GM21737 (cell line): ENCODE results near the gene SLC35F5.
"Not testable (repeated sequence)": the region's sequence is repeated elsewhere in the genome, so short reads cannot be mapped to it uniquely, and the experiment has no call there.

Source experiments
- ATAC-seq: cut with Tn5 transposase; IDR thresholded peaks from one replicate; pipeline ENCODE4 v1.9.1; 2021; ENCODE audit warnings: mild to moderate bottlenecking, moderate library complexity; ENCODE audit not compliant: unreplicated experiment

Gene SLC35F5, protein sequence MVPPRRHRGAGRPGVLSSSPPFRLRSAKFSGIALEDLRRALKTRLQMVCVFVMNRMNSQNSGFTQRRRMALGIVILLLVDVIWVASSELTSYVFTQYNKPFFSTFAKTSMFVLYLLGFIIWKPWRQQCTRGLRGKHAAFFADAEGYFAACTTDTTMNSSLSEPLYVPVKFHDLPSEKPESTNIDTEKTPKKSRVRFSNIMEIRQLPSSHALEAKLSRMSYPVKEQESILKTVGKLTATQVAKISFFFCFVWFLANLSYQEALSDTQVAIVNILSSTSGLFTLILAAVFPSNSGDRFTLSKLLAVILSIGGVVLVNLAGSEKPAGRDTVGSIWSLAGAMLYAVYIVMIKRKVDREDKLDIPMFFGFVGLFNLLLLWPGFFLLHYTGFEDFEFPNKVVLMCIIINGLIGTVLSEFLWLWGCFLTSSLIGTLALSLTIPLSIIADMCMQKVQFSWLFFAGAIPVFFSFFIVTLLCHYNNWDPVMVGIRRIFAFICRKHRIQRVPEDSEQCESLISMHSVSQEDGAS

GRCh38 chr2:113756355-113757137, at the start of gene SLC35F5:
TSS of gene SLC35F5 (minus strand) at chr2:113756642. CDS start at chr2:113756409, 233 bp downstream.
- ATAC-seq, result peak; percentile 88

- ATAC-seq, result no peak
These were observed 42.9 kb upstream of the SLC35F5 start for GRCh38 chr2:113799375-113799774.

DNA sequence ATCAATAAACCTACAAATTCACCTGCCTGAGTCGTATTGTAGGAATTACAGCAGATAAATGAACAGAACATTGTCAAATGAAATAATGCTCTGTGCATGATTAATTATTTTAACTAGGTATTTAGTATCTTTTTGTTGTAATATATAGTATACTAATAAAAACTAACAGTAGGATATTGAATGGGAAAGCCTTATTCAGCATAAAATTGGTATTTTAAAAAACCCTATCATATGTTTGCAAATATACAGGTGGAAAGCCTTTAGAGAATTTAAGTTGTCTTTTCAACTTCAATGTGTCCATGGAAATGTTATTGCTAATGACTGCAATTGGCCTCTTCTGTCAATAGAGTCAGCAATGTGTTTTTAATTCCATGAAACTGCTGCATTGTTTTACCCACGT, 40.8 kb upstream of the SLC35F5 start:
- ATAC-seq, result no peak

- no peak for ATAC-seq
These were observed 40.2 kb upstream of the SLC35F5 start for GRCh38 chr2:113796592-113797175.

DNA sequence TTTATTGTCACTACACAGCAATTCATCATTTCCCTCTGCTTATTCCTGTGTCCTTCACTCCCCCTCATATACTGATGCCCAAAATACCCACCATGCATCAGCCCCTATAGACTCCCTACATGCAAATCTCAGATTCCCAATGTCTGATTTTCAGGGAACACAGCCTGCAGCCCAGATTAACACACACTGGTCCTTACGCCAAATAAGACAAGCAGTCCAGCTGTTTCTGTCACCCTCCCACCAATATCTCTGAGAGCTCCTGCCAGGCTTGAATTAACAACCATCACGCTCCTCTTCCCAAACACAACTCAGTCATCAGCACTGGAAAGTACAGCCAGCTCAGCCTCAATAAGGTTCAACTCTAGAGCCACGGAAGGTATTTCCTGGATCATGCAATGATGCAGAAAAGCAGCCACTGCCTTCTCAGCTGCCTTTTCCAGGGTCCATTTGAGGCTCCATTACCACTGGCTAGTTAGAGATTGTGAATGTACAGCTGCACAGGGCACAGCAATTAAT, 39.0 kb upstream of the SLC35F5 start:
- ATAC-seq, result no peak

GRCh38 chr2:113791697-113792590, 35.5 kb upstream of the SLC35F5 start:
- ATAC-seq, result peak; percentile 91

DNA sequence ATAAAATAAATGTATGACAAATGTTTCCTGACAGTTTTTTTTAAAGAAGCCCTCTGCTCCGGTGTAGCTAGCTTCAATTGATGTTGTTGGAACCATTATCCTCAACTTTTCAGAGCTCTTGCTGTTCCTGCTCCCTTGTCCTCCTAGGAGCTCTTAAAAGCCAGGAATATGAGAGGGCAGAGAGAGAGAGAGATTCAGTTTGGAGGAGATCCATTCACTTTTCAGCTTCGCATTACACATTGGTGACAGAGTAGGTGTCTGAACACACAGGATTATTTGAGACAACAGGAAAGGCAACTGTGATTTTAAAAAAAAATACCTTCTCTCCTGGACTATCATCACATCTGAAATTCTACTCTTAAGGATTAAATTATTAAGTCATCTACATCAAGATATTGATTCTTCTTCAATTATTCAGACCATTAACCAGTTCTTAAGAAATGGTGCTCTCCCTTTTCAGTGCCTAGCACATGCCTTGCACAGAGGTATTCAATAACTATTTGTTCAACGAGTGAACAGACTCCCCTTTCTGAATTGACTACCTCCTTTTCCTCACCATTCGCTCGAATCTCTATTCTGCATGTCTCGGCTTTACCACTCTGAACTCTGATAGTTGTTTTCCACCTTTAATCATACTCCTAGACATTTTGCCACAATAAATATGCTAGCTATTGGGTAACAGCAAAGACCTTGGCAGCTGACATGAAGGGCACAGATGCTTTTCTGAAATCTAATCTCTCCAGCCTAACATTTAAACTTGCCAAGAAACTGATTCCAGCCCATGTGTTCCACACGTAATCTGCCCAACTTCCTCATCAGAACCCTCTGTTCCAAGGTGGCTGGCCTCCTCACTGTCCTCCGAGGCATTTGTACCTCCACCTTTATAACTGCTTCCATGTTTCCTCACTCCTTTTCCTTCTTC, 28.6 kb upstream of the SLC35F5 start:
- no peak for ATAC-seq

GRCh38 chr2:113780472-113780871, 24.0 kb upstream of the SLC35F5 start:
- ATAC-seq, result no peak

- ATAC-seq, result no peak
These were observed 20.9 kb upstream of the SLC35F5 start for GRCh38 chr2:113777371-113777770.

GRCh38 chr2:113776949-113777348, 20.5 kb upstream of the SLC35F5 start:
- ATAC-seq, result no peak

DNA sequence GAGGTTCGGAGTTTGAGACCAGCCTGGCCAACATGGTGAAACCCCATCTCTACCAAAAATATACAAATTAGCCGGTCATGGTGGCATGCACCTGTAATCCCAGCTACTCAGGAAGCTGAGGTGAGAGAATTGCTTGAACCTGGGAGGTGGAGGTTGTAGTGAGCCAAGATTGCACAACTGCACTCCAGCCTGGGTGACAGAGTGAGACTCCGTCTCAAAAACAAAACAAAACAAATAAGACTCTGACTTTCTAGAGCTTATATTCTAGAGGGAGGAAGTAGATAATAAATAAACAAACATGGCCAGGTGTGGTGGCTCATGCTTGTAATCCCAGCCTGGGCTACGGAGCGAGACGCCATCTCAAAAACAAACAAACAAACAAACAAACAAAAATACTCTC, 18.2 kb upstream of the SLC35F5 start:
- not testable (repeated sequence) for ATAC-seq

DNA sequence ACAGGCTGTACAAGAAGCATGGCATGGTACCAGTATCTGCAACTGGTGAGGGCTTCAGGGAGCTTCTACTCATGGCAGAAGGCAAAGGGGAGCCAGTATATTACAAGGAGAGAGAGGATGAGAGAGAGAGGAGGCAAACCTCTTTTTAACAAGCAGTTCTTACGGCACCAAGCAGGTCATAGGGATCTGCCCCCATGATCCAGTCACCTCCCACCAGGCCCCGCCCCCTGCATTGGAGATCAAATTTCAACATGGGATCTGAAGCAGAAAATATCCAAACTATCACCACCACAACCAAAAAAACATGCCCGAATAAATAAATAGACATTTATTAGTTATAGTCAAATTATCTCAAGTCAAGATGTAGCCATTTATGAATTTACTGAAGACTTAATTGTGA, 14.5 kb upstream of the SLC35F5 start:
- no peak for ATAC-seq

GRCh38 chr2:113769555-113769954, 13.1 kb upstream of the SLC35F5 start:
- no peak for ATAC-seq

DNA sequence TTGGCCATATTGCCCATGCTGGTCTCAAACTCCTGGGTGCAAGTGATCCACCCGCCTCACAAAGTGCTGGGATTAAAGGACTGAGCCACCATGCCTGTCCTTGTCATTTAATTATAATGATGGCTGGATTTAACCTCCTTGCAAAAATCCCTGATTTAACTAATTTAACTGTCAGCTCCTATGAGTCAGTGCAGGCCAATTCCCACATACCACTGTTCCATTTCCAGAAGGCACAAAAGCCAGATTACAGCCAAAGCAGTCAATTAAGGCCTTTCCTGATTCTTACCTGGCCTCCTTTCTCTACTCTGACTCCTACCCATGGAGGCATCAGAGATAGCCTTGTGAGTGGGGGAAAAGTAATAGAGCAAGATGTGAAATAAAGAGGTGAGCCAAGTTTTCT, 12.3 kb upstream of the SLC35F5 start:
- no peak for ATAC-seq

GRCh38 chr2:113767811-113768460, 11.5 kb upstream of the SLC35F5 start:
- no peak for ATAC-seq

DNA sequence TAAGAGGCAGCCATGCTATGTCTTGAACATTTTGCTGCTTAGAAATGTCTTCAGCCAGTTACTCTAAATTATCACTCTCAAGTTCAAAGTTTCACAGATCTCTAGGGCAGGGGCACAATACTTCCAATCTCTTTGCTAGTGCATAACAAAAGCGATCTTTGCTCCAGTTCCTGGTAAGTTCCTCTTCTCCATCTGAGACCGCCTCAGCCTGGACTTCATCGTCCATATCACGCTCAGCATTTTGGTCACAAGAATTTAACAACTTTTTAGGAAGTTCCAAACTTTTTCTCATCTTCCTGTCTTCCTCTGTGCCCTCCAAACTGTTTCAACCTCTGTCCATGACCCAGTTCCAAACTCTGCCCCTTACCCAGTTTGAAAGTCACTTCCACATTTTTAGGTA, 8.8 kb upstream of the SLC35F5 start:
- ATAC-seq, result no peak

DNA sequence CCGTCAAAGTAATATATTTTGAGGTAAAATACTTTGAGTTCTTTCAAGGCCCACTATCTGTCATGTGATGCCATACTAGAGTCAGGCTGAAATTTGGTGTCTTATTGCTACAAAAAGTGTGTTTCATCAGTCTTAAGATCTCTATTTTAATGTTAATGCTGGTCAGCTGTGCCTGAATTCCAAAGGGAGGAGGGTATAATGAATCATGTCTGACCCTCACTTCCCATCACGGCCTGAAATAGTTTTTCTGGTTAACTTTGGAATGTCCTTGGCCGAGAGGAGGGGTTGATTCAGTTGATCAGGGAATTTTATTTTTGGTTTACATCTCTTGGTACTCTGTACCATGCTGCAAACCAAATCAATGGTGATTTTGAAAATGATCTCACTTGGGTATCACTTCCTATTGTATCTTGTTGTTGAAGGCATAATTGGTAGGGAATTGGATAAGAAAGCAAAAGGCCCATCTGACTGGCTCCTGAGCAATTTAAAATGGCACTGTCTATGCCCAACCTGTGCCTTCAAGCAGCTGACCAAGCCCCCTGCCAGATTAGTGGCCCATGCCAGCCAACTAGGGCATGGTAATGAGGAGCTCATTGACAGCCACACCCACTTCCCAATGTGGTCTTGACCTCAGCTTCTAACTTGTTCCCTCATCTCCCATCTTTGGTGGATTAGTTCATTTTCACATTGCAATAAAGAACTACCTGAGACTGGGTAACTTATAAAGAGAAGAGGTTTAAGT, 6.1 kb upstream of the SLC35F5 start:
- ATAC-seq, result no peak

DNA sequence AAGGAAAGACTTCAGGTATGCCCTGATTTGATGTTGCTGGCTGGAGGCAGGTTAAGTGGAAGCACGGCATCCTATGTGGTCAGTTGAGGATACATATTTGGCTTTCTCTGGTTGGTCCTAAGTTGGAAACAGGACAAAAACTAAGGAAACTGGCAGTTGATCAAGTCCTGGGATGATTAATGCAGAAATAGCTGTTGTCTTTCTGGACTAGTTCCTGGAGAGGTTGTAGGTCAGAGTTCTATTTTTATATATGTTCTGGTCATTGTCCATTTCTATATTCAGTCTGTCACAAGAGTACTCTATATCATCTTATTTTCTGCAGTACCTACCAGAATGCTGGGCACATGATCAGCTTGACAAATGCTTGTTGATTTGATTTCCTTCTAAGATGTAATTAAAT, 4.0 kb upstream of the SLC35F5 start:
- no peak for ATAC-seq
